Type B pancreatic cell (in vitro differentiated cells): ENCODE results near the gene KIAA1210. TPM values are rescaled to one million over a fixed set of nuclear protein-coding genes. Genes with fewer than 3 reads are reported as not detected.

Experiments used
- DNase-seq: peaks from one replicate; pipeline ENCODE4 v3.0.0; 2021; ENCODE audit warnings: mixed read lengths; ENCODE audit not compliant: unreplicated experiment; ENCODE audit errors: extremely low spot score
- H3K27ac Mint-ChIP-seq: 2 replicates; pipeline ENCODE4 v1.8.0; 2021; ENCODE audit warnings: mild to moderate bottlenecking, mixed read lengths
- H3K27me3 Mint-ChIP-seq: 2 replicates; pipeline ENCODE4 v1.8.0; 2021; ENCODE audit warnings: mixed read lengths
- H3K36me3 Mint-ChIP-seq: 2 replicates; pipeline ENCODE4 v1.8.0; 2021; ENCODE audit warnings: mixed read lengths
- H3K4me1 Mint-ChIP-seq: one replicate; pipeline ENCODE4 v1.8.0; 2021; ENCODE audit warnings: mixed read lengths; ENCODE audit not compliant: unreplicated experiment
- H3K4me3 Mint-ChIP-seq: 2 replicates; pipeline ENCODE4 v1.8.0; 2021; ENCODE audit warnings: mild to moderate bottlenecking, mixed read lengths
- H3K9me3 Mint-ChIP-seq: 2 replicates; pipeline ENCODE4 v1.8.0; 2021; ENCODE audit warnings: mixed read lengths
- total RNA-seq: library from RNA; stranded (reverse); gene quantifications from 2 replicates; pipeline ENCODE4 v1.2.1, GENCODE V29; 2021; ENCODE audit warnings: low replicate concordance
- TF ChIP-seq, protein P1 (sequence below): fragments of 200-600 bp; sonication (generic); conservative IDR thresholded peaks from 2 replicates; pipeline ENCODE4 v1.5.0; 2021; ENCODE audit warnings: antibody characterized with exemption, mild to moderate bottlenecking

The KIAA1210 gene
- total RNA-seq, 1 donor from 2014 or later = not detected

DNA sequence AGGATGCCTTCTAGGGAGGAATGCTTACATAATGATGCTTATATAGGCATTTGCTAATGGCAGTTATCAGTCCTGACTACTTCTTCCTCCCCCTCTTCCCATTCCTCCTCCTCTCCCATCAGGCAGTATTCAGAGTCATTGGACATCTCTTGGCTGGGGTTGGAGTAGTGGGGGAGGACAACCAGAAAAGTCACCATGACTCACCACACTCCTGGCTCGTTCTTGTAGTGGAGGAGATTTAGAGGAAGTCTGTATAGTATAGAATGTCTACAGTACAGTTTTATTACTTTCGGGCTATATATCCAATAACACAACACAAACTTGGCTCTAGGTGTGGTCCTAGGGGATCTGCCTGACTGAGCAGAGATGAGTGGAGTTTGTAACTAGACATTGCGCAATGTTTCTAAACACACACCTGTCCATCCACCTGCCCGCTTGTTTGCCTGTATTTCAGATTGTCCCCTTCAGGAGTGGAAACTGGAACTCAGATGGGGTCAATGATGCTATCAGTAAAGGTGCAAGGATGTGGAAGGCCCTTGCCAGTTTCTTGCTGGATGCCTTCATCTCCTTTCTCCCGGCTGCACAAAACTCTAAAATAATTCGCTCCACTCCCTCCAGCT, 27.9 kb upstream of the KIAA1210 start:
- H3K4me1 Mint-ChIP-seq = peaks cover 12% of the 10 kb centered on the region
- H3K27ac Mint-ChIP-seq = no peak overlapping the region
- no peaks in the 10 kb centered on the region for H3K27me3 Mint-ChIP-seq
- no peak overlapping the region for H3K4me3 Mint-ChIP-seq
- DNase-seq = no peak
- H3K36me3 Mint-ChIP-seq = no peaks in the 10 kb centered on the region
- H3K9me3 Mint-ChIP-seq = no peaks in the 10 kb centered on the region
- TF ChIP-seq, protein P1, sequence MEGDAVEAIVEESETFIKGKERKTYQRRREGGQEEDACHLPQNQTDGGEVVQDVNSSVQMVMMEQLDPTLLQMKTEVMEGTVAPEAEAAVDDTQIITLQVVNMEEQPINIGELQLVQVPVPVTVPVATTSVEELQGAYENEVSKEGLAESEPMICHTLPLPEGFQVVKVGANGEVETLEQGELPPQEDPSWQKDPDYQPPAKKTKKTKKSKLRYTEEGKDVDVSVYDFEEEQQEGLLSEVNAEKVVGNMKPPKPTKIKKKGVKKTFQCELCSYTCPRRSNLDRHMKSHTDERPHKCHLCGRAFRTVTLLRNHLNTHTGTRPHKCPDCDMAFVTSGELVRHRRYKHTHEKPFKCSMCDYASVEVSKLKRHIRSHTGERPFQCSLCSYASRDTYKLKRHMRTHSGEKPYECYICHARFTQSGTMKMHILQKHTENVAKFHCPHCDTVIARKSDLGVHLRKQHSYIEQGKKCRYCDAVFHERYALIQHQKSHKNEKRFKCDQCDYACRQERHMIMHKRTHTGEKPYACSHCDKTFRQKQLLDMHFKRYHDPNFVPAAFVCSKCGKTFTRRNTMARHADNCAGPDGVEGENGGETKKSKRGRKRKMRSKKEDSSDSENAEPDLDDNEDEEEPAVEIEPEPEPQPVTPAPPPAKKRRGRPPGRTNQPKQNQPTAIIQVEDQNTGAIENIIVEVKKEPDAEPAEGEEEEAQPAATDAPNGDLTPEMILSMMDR = no peak

DNA sequence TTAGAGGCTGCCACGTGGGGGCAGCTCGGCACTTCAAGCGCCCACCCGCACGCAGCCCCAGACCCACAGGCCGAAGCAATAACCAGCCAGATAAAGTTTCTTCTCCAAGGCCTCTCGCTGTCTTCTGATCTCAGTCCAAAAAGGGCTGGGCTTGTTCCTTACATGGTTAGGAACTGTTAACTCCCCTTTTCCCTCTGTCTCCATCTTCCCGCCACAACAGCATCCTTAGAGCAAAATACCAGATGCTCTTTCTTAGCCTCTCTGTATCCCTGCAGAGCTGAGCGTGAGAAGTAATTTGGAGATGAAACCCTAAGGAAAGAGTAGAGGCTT, 23.4 kb upstream of the KIAA1210 start:
- H3K4me3 Mint-ChIP-seq = no peak overlapping the region
- H3K36me3 Mint-ChIP-seq = no peaks in the 10 kb centered on the region
- TF ChIP-seq, protein P1 = no peak
- H3K9me3 Mint-ChIP-seq = no peaks in the 10 kb centered on the region
- no peaks in the 10 kb centered on the region for H3K27me3 Mint-ChIP-seq
- H3K4me1 Mint-ChIP-seq = peaks cover 12% of the 10 kb centered on the region
- no peak for DNase-seq
- no peak overlapping the region for H3K27ac Mint-ChIP-seq

DNA sequence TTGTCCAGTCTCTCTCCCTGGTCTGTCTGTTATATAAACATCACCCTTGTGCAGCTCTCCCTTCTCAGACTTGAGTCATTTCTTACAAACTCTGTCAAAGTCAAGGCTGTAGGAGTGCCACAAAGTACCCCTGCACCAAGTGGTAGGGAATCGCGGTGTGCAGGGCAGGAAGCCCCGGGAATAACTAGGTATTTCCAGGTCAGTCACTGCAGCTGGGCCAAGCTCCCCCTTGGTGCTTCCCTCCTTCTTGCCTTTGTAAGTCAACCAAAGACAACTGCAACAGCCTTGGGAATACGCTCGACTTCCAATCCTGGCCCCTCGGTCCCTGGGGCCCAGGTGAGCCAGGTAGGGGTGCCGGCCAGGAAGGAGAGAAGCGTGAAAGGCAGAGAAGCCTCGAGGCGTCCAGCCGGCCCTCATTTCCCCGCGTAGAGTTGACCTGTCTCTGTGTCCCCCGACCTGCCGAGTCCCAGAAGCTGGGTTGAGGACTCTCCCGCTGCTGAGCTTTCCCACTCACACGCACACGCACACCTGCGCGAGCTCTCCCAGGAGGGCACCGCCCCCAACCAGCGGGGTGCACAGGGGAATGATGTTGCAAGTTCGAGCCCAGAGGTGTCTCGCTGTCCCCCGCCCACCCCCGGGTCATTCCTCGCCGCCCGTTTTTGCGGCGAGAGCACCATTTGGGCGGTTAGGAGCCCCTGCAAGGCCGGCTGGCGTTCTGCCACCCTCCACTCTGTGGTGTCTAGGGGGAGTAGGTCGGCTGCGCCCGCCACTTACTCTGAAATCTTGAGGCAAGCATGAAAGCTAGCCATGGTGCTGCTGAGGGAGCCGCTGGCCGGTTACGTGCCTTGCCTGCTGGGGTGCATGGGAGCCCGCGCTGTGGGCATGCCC, 22.8 kb upstream of the KIAA1210 start:
- no peak overlapping the region for H3K4me3 Mint-ChIP-seq
- H3K4me1 Mint-ChIP-seq = peaks cover 12% of the 10 kb centered on the region
- H3K27ac Mint-ChIP-seq = no peak overlapping the region
- no peaks in the 10 kb centered on the region for H3K36me3 Mint-ChIP-seq
- H3K27me3 Mint-ChIP-seq = no peaks in the 10 kb centered on the region
- TF ChIP-seq, protein P1 = no peak
- H3K9me3 Mint-ChIP-seq = no peaks in the 10 kb centered on the region
- no peak for DNase-seq

DNA sequence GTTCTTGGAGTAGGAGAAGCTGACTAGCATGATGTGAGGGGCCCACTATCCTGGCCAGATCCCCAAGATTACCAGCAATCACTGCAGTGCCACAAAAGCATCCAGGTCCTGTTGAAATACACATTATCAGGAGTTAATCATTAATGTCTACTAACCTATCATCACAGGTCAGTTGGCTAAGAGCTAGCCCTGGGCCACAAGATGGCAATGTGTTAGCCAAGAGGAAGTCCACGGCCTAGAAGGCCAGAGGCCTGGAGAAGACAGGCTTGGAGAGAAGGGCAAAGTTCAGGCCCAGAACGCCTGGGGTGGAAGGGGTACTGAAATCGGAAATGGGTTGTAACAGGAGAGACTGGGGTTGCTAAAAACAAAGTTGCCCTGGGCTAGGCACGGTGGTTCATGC, 19.9 kb upstream of the KIAA1210 start:
- Mint-ChIP-seq H3K9me3 (no peaks in the 10 kb centered on the region), H3K36me3 (no peaks in the 10 kb centered on the region), H3K27me3 (no peaks in the 10 kb centered on the region), H3K27ac (no peak overlapping the region), H3K4me3 (no peak overlapping the region), H3K4me1 (peaks cover 9% of the 10 kb centered on the region)
- TF ChIP-seq, protein P1 = no peak
- DNase-seq = no peak

DNA sequence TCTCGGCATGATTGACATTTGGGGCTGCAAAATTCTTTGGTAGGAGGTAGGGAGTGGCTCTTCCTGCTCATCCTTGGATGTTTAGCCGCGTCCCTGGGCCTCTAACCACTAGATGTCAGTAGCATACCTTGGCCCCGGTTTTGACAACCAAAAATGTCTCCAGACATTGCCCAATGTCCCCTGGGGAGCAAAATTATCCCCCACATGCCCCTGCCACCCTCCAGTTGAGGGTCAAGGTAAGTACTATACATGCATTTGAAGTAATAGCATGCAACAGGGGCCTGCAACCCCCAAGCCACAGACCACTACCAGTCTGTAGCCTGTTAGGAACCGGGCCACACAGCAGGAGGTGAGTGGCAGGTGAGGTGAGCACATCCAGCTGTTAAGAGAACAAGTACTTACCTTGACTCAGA, 17.6 kb upstream of the KIAA1210 start:
- TF ChIP-seq, protein P1 = peak; percentile 63
- Mint-ChIP-seq H3K27ac (no peak overlapping the region), H3K4me3 (no peak overlapping the region), H3K9me3 (no peaks in the 10 kb centered on the region), H3K36me3 (no peaks in the 10 kb centered on the region), H3K27me3 (no peaks in the 10 kb centered on the region), H3K4me1 (no peaks in the 10 kb centered on the region)
- no peak for DNase-seq
